HG03460 (cell line): Measurements from ENCODE around the gene MLKL.

ENCODE experiments used
- ATAC-seq: cut with Tn5 transposase; IDR thresholded peaks from one replicate; pipeline ENCODE4 v1.9.1; 2021; ENCODE audit not compliant: unreplicated experiment

The MLKL gene

GRCh38 chr16:74700438-74701225 lies at the start of gene MLKL:
TSS of gene MLKL (minus strand) at chr16:74700862. CDS start at chr16:74695757, 5,105 bp downstream.
- peak; percentile 41 for ATAC-seq

- no peak for ATAC-seq
Observed at GRCh38 chr16:74749291-74750055, 48.8 kb upstream of the MLKL start.

- ATAC-seq, result no peak
Observed at GRCh38 chr16:74748616-74749026, 48.0 kb upstream of the MLKL start.

- no peak for ATAC-seq
Observed at GRCh38 chr16:74747716-74748615, 47.3 kb upstream of the MLKL start.

- no peak for ATAC-seq
Observed at GRCh38 chr16:74745926-74746325, 45.3 kb upstream of the MLKL start.

GRCh38 chr16:74745109-74745615 lies 44.5 kb upstream of the MLKL start:
- no peak for ATAC-seq

GRCh38 chr16:74744566-74744965 lies 43.9 kb upstream of the MLKL start:
- no peak for ATAC-seq

- ATAC-seq, result no peak
Observed at GRCh38 chr16:74743668-74744299, 43.1 kb upstream of the MLKL start.

GRCh38 chr16:74743045-74743667 lies 42.5 kb upstream of the MLKL start:
- ATAC-seq, result no peak

GRCh38 chr16:74742051-74742481 lies 41.4 kb upstream of the MLKL start:
- ATAC-seq, result no peak

- ATAC-seq, result no peak
Observed at GRCh38 chr16:74740795-74741304, 40.2 kb upstream of the MLKL start.

- no peak for ATAC-seq
Observed at GRCh38 chr16:74739275-74739674, 38.6 kb upstream of the MLKL start.

GRCh38 chr16:74738816-74739215 lies 38.2 kb upstream of the MLKL start:
- ATAC-seq, result no peak

- no peak for ATAC-seq
Observed at GRCh38 chr16:74738113-74738541, 37.5 kb upstream of the MLKL start.

GRCh38 chr16:74737521-74737920 lies 36.9 kb upstream of the MLKL start:
- ATAC-seq, result no peak

- no peak for ATAC-seq
Observed at GRCh38 chr16:74736531-74737157, 36.0 kb upstream of the MLKL start.

GRCh38 chr16:74735554-74735953 lies 34.9 kb upstream of the MLKL start:
- ATAC-seq, result no peak

- no peak for ATAC-seq
Observed at GRCh38 chr16:74735162-74735452, 34.4 kb upstream of the MLKL start.

GRCh38 chr16:74734361-74735161 lies 33.9 kb upstream of the MLKL start:
- ATAC-seq, result no peak
